GM18951 (cell line): Measurements from ENCODE around the gene ZNF281.

Experiments
- POLR2A ChIP-seq: IDR thresholded peaks from 4 replicates; pipeline ENCODE4 v1.6.1; 2011; ENCODE audit warnings: mild to moderate bottlenecking; ENCODE audit not compliant: insufficient read length, insufficient read depth; ENCODE audit errors: extremely low read depth
- in situ Hi-C: fragments of 300-500 bp; cut with MboI; formaldehyde crosslinking; loops from one replicate; pipeline ENCODE4 v1.12.0; 2022; ENCODE audit warnings: low sequenced_read_pairs, mixed read lengths, inconsistent platforms; ENCODE audit not compliant: unreplicated experiment

ZNF281 gene

GRCh38 chr1:200373811-200374231 lies 36.0 kb downstream of the ZNF281 start:
- in situ Hi-C loops: no loop called here
- TF ChIP-seq POLR2A: no peak

GRCh38 chr1:200372885-200373181 lies 37.0 kb downstream of the ZNF281 start:
- in situ Hi-C loops: no loop called here
- no peak for TF ChIP-seq POLR2A

GRCh38 chr1:200372095-200372884 lies 37.5 kb downstream of the ZNF281 start:
- in situ Hi-C loops: no loop called here
- no peak for TF ChIP-seq POLR2A

GRCh38 chr1:200369706-200370105 lies 40.1 kb downstream of the ZNF281 start:
- in situ Hi-C loops: no loop called here
- no peak for TF ChIP-seq POLR2A

GRCh38 chr1:200369131-200369530 lies 40.7 kb downstream of the ZNF281 start:
- no peak for TF ChIP-seq POLR2A
- in situ Hi-C loops: no loop called here

- TF ChIP-seq POLR2A: no peak
- in situ Hi-C loops: no loop called here
Measured at GRCh38 chr1:200368556-200368955, 41.3 kb downstream of the ZNF281 start.

- in situ Hi-C loops: no loop called here
Measured at GRCh38 chr1:200367841-200368534, 41.8 kb downstream of the ZNF281 start.

GRCh38 chr1:200366577-200367253 lies 43.1 kb downstream of the ZNF281 start:
- TF ChIP-seq POLR2A: no peak
- in situ Hi-C loops: no loop called here

More at GRCh38 chr1:200367841-200368534, 41.8 kb downstream of the ZNF281 start:
- no peak for TF ChIP-seq POLR2A

- in situ Hi-C loops: no loop called here
- TF ChIP-seq POLR2A: no peak
Measured at GRCh38 chr1:200365897-200366426, 43.9 kb downstream of the ZNF281 start.

GRCh38 chr1:200364831-200365230 lies 45.0 kb downstream of the ZNF281 start:
- no peak for TF ChIP-seq POLR2A
- in situ Hi-C loops: no loop called here

- TF ChIP-seq POLR2A: no peak
- in situ Hi-C loops: no loop called here
Measured at GRCh38 chr1:200364091-200364759, 45.6 kb downstream of the ZNF281 start.

GRCh38 chr1:200363264-200363933 lies 46.4 kb downstream of the ZNF281 start:
- TF ChIP-seq POLR2A: no peak
- in situ Hi-C loops: no loop called here
